Spinal cord (tissue), 10 donors: ENCODE measurements around the gene ODC1. TPM values are rescaled to one million over a fixed set of nuclear protein-coding genes. Genes with fewer than 3 reads are reported as not detected.
"Not testable (repeated sequence)": the region's sequence is repeated elsewhere in the genome, so short reads cannot be mapped to it uniquely, and the experiment has no call there.

Experiments used
- DNase-seq, 6 donors: peaks; one replicate each; pipeline versions ENCODE4 v3.0.0 to v3.0.0-alpha.2; 2013 to 2015; ENCODE audit warnings: low spot score in 6 of 6, low read depth in 4 of 6
- H3K27ac ChIP-seq: one replicate; pipeline ENCODE4 v1.5.1; 2013; ENCODE audit warnings: low read depth, low read length, control low read depth
- H3K27me3 ChIP-seq: one replicate; pipeline ENCODE4 v1.6.1; 2013; ENCODE audit warnings: low read length; ENCODE audit not compliant: control insufficient read depth, insufficient read depth
- H3K36me3 ChIP-seq: one replicate; pipeline ENCODE4 v1.6.1; 2013; ENCODE audit warnings: low read length; ENCODE audit not compliant: control insufficient read depth, insufficient read depth
- H3K4me1 ChIP-seq: one replicate; pipeline ENCODE4 v1.6.1; 2013; ENCODE audit warnings: low read length; ENCODE audit not compliant: control insufficient read depth, insufficient read depth
- H3K4me3 ChIP-seq: one replicate; pipeline ENCODE4 v1.5.1; 2013; ENCODE audit warnings: low read depth, low read length, control low read depth
- H3K9me3 ChIP-seq: one replicate; pipeline ENCODE4 v1.6.1; 2013; ENCODE audit warnings: low read length; ENCODE audit not compliant: control insufficient read depth, insufficient read depth
- WGBS: methylation state at CpG from one replicate; pipeline ENCODE4 v1.1.5; 2013; ENCODE audit warnings: missing lambda C conversion rate; ENCODE audit not compliant: insufficient coverage; 5-methylcytosine and 5-hydroxymethylcytosine counted together
- polyA plus RNA-seq, 2 donors: library from polyadenylated mRNA; unstranded; fragments of 120-200 nt; gene quantifications; one replicate each; pipeline ENCODE4 v1.2.1, GENCODE V29; 2013; ENCODE audit not compliant: insufficient read length in 2 of 2
- total RNA-seq, 2 donors: library from RNA; depleted of rRNA in 1 of 2; stranded (reverse); fragments of 120-200 nt in 1 of 2; fragments of >200 nt in 1 of 2; gene quantifications; one replicate each; pipeline versions ENCODE4 v1.2.3 to v1.2.4, GENCODE V29; 2013 to 2014
- donor health status: healthy.

ODC1 gene
- total and polyA plus RNA-seq, 4 donors = 79.1 to 137 (median 111) TPM

DNA sequence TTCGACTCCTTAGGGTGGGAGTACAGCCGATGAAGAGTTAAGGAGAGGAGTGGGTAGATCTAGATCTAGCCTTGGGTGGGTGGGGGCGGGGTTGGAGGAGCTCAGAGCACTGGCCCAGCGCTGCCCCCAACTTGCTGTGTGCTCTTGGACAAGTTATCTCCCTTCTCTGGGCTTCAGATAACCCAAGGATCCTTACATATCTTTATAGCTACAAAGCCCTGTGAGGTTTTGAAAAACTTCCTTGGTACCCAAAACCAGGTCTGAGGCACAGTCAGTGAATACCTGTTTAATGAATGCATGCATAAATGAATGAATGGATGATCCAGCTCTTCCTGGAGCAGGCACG, 1.3 kb upstream of the ODC1 start:
- no peak for DNase-seq
- WGBS = 33% methylated on average over 1 of the region's 5 CpGs
- peak overlapping the region; percentile 71 for H3K4me3 ChIP-seq

DNA sequence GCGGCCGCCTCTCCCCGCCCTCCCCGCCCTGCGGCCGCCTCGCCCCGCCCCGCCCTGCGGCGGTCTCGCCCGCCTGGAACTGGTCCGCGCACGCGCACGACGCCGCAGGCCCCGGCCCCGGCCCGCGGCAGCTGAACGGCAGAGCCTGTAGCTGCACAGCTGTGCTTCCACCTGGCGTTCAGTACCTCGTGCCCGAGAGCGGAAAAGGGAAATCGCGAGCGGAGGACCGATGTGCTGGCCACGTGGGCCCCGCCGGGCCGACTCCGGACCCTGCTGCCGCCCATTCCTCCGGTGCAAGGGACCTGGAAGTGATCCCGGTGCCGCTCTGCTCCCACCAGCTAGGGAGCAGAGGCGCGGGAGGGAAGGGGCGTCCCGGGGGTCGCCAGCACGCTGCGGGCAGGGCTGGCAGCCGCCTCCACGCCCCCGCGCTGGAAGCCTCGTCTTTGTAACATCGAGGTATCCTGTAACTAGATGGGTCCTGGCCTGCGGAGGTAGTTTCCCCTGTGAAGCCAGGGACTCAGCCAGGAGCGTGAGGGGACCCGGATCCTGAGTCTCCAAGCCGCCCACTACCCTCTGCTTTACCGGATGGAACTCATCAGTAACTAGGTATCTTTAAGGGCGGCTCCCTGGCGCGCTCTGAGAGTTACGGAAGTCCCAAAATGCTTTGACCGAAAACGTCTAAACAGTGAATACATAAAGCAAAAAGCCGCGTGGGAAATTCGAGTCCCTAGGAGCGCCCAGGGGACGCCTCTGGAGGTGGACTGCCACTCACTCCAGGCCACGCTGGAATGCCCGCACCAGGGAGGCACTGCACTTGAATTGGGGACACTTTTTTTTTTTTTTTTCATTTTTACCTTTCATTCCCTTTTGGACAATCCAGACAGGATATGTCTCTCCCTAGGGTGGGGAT, 704 bp upstream of the ODC1 start:
- no peaks in the 10 kb centered on the region for H3K9me3 ChIP-seq
- under 1% methylated on average over 73 of the region's 73 CpGs for WGBS
- no peaks in the 10 kb centered on the region for H3K27me3 ChIP-seq
- H3K4me1 ChIP-seq = peaks cover 31% of the 10 kb centered on the region
- H3K4me3 ChIP-seq = peak overlapping the region; percentile 71
- peak overlapping the region; percentile 92 for H3K27ac ChIP-seq
- H3K36me3 ChIP-seq = peaks cover 6% of the 10 kb centered on the region
- DNase-seq = peak in 5 of 6 donors; percentile 22 to 96 (median 77)

More for the DNA sequence above, 1.3 kb upstream of the ODC1 start:
- Histone ChIP-seq H3K27me3 (no peaks in the 10 kb centered on the region), H3K4me1 (peaks cover 38% of the 10 kb centered on the region), H3K9me3 (no peaks in the 10 kb centered on the region), H3K27ac (no peak overlapping the region), H3K36me3 (peaks cover 3% of the 10 kb centered on the region)

- H3K4me1 ChIP-seq = peaks cover 28% of the 10 kb centered on the region
Measured at GRCh38 chr2:10447300-10447894, 730 bp downstream of the ODC1 start.

DNA sequence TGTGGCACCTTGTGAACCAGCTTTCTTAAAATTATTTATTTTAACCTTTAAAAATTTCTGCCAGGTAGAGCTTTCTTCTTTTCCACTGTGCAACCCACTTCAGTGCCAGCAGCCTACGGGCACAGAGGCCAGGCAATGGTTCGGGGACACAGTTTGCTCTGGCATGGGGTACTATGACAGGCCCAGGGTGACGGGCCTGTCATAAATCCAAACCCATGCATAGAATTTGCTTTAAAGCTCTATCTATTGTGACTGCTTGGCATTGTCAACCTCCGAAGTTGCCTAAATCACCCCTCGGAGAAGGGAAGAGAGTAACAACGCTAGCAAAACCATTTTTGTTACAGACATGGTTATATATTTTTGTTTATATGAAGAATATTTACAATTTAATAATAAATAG, 1.5 kb downstream of the ODC1 start:
- H3K9me3 ChIP-seq = no peaks in the 10 kb centered on the region
- peaks cover 26% of the 10 kb centered on the region for H3K36me3 ChIP-seq
- 27% methylated on average over 2 of the region's 6 CpGs for WGBS
- H3K27ac ChIP-seq = no peak overlapping the region
- H3K4me3 ChIP-seq = peak overlapping the region; percentile 63
- no peaks in the 10 kb centered on the region for H3K27me3 ChIP-seq
- DNase-seq = no peak
- H3K4me1 ChIP-seq = peaks cover 26% of the 10 kb centered on the region

More at GRCh38 chr2:10447300-10447894, 730 bp downstream of the ODC1 start:
- H3K27ac ChIP-seq = peak overlapping the region; percentile 64
- DNase-seq = peak in 5 of 6 donors; percentile 5 to 72 (median 33)
- peak overlapping the region; percentile 63 for H3K4me3 ChIP-seq
- H3K27me3 ChIP-seq = no peaks in the 10 kb centered on the region
- no peaks in the 10 kb centered on the region for H3K9me3 ChIP-seq
- 1% methylated on average over 32 of the region's 32 CpGs for WGBS
- peaks cover 19% of the 10 kb centered on the region for H3K36me3 ChIP-seq

- H3K27me3 ChIP-seq = no peaks in the 10 kb centered on the region
- no peak overlapping the region for H3K27ac ChIP-seq
- H3K36me3 ChIP-seq = peaks cover 46% of the 10 kb centered on the region
- 90% methylated on average over 5 of the region's 5 CpGs for WGBS
- H3K4me1 ChIP-seq = peaks cover 23% of the 10 kb centered on the region
- DNase-seq = no peak
- H3K4me3 ChIP-seq = no peak overlapping the region
- H3K9me3 ChIP-seq = no peaks in the 10 kb centered on the region
Measured at GRCh38 chr2:10444463-10444862, 3.7 kb downstream of the ODC1 start.

DNA sequence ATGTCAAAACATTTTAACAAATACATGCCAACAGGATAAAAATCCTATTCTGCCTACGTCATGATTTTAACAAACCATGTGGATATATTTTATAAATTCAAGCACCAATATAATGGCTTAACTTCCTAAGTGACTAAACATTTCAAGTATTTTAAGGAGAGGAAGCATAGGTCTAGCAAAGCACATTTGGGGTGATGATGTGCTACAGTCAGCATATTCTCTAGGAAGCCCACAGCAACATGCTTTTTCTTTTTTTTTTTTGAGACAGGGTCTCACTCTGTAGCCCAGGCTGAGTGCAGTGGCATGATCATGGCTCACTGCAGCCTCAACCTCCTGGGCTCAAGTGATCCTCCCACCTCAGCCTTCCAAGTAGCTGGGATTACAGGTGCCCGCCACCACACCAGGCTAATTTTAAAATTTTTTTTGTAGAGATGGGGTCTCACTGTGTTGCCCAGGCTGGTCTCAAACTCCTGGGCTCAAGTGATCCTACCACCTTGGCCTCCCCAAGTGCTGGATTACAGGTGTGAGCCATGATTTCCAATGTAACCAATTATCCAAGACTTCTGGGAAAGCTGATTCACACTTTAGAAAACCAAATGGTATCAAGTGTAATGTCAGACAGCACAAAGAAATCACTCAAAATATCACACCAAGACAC, 5.5 kb downstream of the ODC1 start:
- not testable (repeated sequence) for H3K27ac ChIP-seq, H3K4me3 ChIP-seq, DNase-seq, H3K27me3 ChIP-seq, H3K9me3 ChIP-seq
- 100% methylated on average over 1 of the region's 2 CpGs for WGBS
- Histone ChIP-seq H3K4me1 (peaks cover 19% of the 10 kb centered on the region), H3K36me3 (peaks cover 57% of the 10 kb centered on the region)

DNA sequence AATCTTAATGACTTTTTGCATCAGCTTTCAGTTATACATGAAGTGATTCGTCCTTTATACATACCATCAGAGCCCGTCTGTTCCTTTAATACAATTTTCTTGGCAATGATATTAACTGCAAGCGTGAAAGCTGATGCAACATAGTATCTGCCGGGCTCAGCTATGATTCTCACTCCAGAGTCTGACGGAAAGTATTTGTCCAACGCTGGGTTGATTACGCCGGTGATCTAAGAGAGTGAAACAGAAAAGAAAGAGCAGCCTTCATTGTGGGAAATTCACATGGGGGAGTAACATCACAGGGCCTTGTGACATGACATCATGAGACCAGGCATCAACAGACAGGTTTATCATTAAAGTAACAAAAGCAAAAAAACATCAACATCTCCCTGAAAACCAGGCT, 6.2 kb downstream of the ODC1 start:
- WGBS = 93% methylated on average over 8 of the region's 8 CpGs
- H3K27me3 ChIP-seq = no peaks in the 10 kb centered on the region
- no peak overlapping the region for H3K27ac ChIP-seq
- H3K36me3 ChIP-seq = peaks cover 58% of the 10 kb centered on the region
- H3K4me1 ChIP-seq = peaks cover 19% of the 10 kb centered on the region
- H3K4me3 ChIP-seq = no peak overlapping the region
- no peaks in the 10 kb centered on the region for H3K9me3 ChIP-seq
- no peak for DNase-seq

- 67% methylated on average over 3 of the region's 6 CpGs for WGBS
- peaks cover 69% of the 10 kb centered on the region for H3K36me3 ChIP-seq
Measured at GRCh38 chr2:10440736-10441135, 7.4 kb downstream of the ODC1 start.

GRCh38 chr2:10439971-10440370, 8.2 kb downstream of the ODC1 start:
- no peaks in the 10 kb centered on the region for H3K27me3 ChIP-seq
- no peak overlapping the region for H3K4me3 ChIP-seq
- no peak for DNase-seq
- peaks cover 10% of the 10 kb centered on the region for H3K4me1 ChIP-seq
- WGBS = 93% methylated on average over 4 of the region's 8 CpGs
- H3K36me3 ChIP-seq = peaks cover 74% of the 10 kb centered on the region
- H3K9me3 ChIP-seq = no peaks in the 10 kb centered on the region
- H3K27ac ChIP-seq = no peak overlapping the region

More at GRCh38 chr2:10440736-10441135, 7.4 kb downstream of the ODC1 start:
- Histone ChIP-seq H3K27me3 (no peaks in the 10 kb centered on the region), H3K4me3 (no peak overlapping the region), H3K4me1 (peaks cover 9% of the 10 kb centered on the region), H3K9me3 (no peaks in the 10 kb centered on the region), H3K27ac (no peak overlapping the region)
- DNase-seq = no peak
